DOHH2 (cell line): ENCODE results near the gene CCDC8.

ENCODE experiments used
- CTCF ChIP-seq: fragments of 200-600 bp; sonication (generic); IDR thresholded peaks from one replicate; pipeline ENCODE4 v1.5.1; 2014; ENCODE audit warnings: antibody characterized with exemption, mild to moderate bottlenecking, low read depth, low read length; ENCODE audit not compliant: poor library complexity, severe bottlenecking
- EZH2phosphoT487 ChIP-seq: fragments of 200-600 bp; sonication (generic); IDR thresholded peaks from 2 replicates; pipeline ENCODE4 v1.6.1; 2017; ENCODE audit warnings: borderline replicate concordance, mild to moderate bottlenecking, antibody characterized with exemption, low read length, moderate library complexity, mixed read lengths

- TF ChIP-seq CTCF: no peak
- TF ChIP-seq EZH2phosphoT487: no peak
These were observed 28.5 kb upstream of the CCDC8 start for GRCh38 chr19:46441866-46442265.
